Sciatic nerve (tissue), 2 donors: ENCODE measurements around the gene TECR. TPM values are rescaled to one million over a fixed set of nuclear protein-coding genes. Genes with fewer than 3 reads are reported as not detected.
"Not testable (repeated sequence)": the region's sequence is repeated elsewhere in the genome, so short reads cannot be mapped to it uniquely, and the experiment has no call there.

ENCODE experiments used
- ATAC-seq: fragments of 200-7000 bp; cut with Tn5 transposase; one replicate; pipeline ENCODE4 v1.9.1; 2020; ENCODE audit warnings: mild to moderate bottlenecking, moderate library complexity
- DNase-seq: peaks from one replicate; pipeline ENCODE4 v3.0.0-alpha.2; 2020; ENCODE audit warnings: low spot score
- intact Hi-C: fragments of 100-400 bp; cut with DNase I; formaldehyde crosslinking; loops from one replicate; pipeline ENCODE4 v1.14.2; 2022
- total RNA-seq: library from RNA; stranded (reverse); fragmentation: NEBNext Ultra II Directional; extraction: Animal tissue kit (Norgen Biotek cat#: 25700); gene quantifications from one replicate; pipeline ENCODE4 v1.2.1, GENCODE V29; 2021
- donor health status: DM: no; HTN: no; CAD: no.
- donor health status: DM: no; HTN: no; CAD: no.

Gene TECR
- total RNA-seq, 1 donor from 2014 or later = 101 TPM

GRCh38 chr19:14528419-14529253 is 758 bp upstream of the TECR start:
- intact Hi-C loops = no loop called here
- no peak for ATAC-seq
- no peak for DNase-seq

- intact Hi-C loops = no loop called here
- ATAC-seq (peak; percentile 8), DNase-seq (no peak)
These were observed 583 bp downstream of the TECR start for GRCh38 chr19:14530005-14530348.

- DNase-seq (no peak), ATAC-seq (no peak)
- intact Hi-C loops = no loop called here
These were observed 1.1 kb downstream of the TECR start for GRCh38 chr19:14530506-14530905.

GRCh38 chr19:14533450-14533849 is 4.1 kb downstream of the TECR start:
- intact Hi-C loops = no loop called here
- DNase-seq (no peak), ATAC-seq (no peak)

GRCh38 chr19:14536926-14537692 is 7.7 kb downstream of the TECR start:
- ATAC-seq (peak; percentile 74), DNase-seq (peak; percentile 81)
- intact Hi-C loops = no loop called here

DNA sequence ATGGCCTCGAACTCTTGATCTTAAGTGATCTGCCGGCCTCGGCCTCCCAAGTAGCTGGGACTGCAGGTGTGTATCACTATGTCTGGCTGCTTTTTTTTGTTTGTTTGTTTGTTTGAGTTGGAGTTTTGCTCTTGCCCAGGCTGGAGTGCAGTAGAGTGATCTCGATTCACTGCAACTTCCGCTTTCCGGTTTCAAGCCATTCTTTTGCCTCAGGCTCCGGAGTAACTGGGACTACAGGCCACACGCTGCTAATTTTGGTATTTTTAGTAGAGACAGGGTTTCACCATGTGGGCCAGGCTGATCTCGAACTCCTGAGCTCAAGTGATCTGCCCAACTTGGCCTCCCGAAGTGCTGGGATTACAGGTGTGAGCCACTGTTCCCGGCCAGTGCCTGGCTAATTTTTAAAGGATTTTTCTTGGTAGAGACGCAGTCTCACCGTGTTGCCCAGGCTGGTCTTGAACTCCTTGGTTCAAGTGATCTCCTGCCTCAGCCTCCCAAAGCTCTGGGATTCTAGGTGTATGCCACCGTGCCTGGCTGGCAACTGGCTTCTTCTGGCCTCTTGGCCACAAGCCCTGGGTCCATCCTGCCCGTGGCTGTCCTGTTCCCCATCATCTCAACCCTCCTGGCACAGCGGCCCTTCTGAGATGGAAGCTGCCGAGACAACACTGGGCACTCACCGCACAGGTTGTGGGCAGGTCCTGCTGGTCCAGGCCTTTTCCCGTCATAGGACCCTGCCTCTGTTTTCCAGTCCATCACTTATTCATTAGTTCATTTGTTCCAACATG is 11.5 kb downstream of the TECR start:
- no peak for DNase-seq
- intact Hi-C loops = no loop called here

DNA sequence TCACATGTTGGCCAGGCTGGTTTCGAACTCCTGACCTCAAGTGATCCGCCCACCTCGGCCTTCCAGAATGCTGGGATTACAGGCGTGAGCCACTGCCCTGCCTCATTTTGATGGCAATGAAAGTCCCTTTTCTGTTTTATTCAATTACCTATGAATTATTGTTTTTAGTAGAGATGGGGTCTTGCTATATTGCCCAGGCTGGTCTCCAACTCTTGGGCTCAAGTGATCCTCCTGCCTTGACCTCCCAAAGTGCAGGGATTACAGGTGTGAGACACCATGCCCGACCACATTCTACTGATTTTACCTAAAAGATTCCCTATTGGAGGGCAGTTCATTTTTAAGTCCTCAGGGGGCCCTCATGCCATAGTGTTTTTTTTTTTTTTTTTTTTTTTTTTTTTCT is 12.6 kb downstream of the TECR start:
- DNase-seq, intact Hi-C loops, ATAC-seq: not testable (repeated sequence)

More for the DNA sequence above, 11.5 kb downstream of the TECR start:
- no peak for ATAC-seq

DNA sequence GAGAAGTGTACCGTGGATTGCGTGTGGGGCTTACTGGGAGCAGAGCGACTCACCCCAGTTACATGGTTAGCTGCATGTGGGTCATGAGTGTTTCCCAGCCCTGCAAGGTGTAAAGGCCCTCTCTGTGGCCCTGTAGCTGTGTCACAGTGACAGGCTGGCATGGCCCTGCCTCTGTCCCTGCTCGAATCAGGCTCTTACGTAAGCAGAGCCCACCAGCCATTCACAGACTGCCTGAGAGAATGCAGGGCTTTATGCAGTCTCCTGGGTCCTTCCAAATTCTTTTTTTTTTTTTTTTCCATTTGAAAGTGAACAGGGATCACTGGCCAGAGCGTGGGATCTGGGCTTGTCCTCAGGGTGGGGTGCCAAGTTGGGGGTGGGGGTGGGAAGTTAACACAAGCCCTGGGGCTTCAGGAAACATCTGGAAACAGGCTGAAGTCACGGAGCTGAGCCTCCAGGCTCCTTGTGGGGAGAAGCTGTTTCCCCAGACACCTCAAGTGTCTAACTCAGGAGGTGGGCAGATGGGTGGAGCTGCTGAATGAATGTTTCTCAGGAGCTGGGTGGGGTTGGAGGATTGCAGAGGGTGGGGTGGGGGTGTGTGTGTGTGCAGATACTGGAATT is 13.4 kb downstream of the TECR start:
- DNase-seq = no peak
- peak; percentile 50 for ATAC-seq
- intact Hi-C loops = no loop called here

GRCh38 chr19:14544047-14544446 is 14.7 kb downstream of the TECR start:
- intact Hi-C loops = no loop called here
- no peak for DNase-seq
- ATAC-seq = no peak

DNA sequence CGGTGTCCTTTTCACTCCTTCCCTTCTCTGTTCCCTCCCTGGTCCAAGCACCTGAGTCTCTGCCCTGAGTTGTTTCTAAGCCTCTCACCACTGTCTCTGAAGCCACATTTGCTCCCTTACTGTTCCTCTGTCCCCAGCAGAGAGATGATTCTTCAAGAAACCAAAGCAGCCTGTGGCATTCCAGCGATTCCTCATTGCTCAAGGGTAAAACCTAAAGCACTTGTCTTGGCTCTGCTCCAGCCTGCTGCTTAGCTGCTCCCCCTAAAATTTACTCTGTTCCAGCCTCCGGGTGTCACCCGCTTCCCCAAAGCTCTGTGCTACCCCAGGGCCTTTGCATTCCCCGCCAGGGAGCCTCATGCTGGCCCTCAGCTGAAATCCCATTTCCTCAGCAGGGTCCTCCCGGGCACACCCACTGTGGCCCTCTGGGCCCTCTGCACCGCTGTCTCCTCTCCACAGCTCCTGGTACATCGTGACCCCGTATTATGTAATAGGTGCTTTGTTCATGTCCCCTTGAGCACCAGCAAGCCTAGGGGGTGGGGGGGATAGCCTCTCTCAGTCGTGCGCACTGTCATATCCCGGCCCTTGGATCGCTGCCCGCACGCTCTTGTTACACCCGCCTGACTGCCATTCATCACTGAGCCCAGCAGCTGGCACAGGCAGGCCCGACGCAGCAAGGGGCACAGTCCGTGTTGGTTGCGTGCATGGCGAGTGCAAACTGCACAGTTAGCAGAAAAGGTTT is 15.8 kb downstream of the TECR start:
- intact Hi-C loops = no loop called here
- ATAC-seq (peak; percentile 56), DNase-seq (no peak)

DNA sequence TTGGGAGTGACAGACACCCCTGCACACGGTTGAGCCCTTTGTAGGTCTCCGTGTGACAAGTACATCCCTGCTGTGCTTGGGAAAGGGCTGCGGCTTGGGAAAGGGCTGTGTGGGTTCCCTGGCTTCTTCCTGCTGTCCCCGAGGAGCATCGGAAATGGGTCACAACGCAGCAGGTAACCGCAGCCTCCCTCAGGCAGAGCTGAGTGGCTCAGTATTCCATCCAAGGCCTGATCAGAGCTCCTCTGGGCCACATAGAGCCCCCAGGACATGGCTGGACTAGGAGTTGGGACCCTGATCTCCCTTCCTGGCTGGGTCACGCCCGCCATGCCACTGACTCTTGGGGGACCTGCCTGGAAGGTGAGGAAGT is 16.3 kb downstream of the TECR start:
- no peak for DNase-seq
- intact Hi-C loops = no loop called here
- no peak for ATAC-seq

- intact Hi-C loops = no loop called here
- DNase-seq = no peak
- no peak for ATAC-seq
These were observed 20.9 kb downstream of the TECR start for GRCh38 chr19:14550201-14550754.

DNA sequence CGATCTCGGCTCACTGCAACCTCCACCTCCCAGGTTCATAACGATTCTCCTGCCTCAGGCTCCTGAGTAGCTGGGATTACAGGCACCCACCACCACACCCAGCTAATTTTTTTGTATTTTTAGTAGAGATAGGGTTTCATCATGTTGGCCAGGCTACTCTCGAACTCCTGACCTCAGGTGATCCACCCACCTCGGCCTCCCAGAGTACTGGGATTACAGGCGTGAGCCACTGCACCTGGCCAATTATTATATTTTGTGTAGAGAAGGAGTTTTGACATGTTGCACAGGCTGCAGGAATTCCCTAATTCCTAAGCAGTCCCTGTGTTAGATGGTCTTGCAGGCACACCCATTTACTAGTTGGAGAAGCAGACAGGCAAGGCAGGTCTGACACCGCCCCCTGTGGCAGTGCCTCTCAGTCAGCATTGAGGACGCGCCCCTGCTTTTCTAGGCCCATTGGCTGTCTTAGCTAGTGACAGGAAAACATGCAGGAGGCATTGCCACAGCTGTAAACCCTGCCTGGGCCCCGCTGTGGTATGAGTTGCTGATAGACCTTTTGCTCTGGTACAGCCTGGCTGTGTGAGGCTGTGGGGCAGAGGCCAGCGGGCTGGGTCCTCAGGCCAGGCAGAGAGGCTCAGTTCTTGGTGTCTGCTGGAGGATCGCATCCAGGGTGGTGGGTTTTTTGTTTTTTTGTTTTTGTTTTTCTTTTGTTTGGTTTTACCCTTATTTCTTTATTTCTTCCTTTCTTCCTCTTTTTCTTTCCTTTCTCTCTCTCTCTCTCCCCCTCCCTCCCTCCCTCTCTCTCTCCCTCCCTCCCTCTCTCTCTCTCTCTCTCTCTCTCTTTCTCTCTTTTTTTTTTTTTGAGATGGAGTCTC is 22.0 kb downstream of the TECR start:
- DNase-seq, intact Hi-C loops: not testable (repeated sequence)
- peak; percentile 51 for ATAC-seq

DNA sequence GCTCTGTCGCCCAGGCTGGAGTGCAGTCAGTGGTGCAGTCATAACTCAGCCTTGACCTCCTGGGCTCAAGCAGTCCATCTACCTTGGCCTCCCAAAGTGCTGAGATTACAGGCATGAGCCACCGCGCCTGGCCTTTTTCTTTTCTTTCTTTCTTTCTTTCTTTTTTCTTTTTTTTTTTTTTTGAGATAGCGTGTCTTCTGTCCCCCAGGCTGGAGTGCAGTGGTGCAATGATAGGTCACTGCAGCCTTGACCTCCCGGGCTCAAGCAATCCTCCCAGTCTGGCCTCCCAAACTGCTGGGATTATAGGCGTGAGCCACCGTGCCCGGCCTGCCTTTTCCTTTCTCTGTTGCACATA is 22.6 kb downstream of the TECR start:
- intact Hi-C loops, ATAC-seq, DNase-seq: not testable (repeated sequence)

DNA sequence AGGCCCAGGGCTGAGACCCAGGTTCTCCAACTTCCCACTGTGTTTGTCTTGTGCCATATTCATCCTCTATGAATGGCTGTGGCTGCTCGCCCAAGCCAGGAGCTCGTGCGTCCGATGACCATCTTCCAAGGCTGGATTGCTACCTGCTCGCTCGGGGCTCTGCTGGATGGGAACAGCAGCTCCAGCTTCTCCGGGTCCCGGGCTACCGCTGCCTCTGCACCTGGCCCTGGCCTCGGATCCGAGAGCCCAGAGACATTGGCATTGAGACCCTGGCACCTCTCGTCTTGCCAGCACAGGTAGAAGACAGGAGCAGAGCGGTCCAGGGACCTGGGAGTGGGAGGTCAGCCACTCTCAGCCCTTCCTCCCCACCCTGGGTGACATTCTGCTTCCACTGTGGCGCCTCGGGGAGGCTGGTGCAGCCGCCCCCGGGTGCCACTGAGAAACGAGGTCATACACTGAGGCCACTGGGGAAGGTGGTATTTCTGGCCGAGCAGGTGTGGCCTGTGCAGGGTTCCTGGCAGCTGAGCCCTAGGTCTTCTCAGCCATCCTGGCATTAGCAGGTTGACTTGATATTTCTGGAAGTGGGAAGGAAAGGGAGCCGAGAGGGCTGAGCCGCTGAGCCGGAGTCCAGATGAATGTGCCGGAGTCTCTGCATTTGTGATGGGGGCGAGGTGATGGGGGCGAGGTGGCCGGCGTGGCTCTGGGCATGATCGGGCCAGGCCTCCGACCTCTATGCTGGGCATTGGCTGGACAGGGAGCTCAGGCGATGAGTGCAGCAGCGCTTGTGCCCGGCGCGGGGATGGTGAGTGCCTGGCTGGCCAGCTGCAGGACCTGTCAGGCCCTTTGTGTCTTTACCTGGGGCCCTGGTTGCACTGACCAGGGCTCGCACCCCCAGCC is 23.9 kb downstream of the TECR start:
- intact Hi-C loops = no loop called here
- no peak for ATAC-seq
- no peak for DNase-seq

DNA sequence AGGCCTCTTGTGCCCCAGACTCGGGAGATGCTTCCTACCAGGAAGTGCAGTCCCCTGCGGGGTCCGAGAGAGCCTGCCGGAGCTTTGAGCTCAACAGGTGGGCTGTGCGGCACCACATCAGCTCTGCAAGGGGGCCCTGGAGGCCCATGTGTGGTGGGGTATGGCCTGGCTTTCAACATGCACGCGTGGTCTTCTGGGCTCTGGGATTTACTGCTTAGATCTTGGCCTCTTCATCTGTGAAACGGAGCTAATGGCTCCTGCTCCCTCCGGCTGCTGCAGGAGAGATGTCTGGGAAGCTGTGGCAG is 24.5 kb downstream of the TECR start:
- ATAC-seq = no peak
- intact Hi-C loops = no loop called here
- DNase-seq = no peak

- ATAC-seq (no peak), DNase-seq (no peak)
- intact Hi-C loops = no loop called here
These were observed 25.0 kb downstream of the TECR start for GRCh38 chr19:14554382-14554812.
